GM12875 (cell line): ENCODE results near the gene SIN3B.
"Not testable (repeated sequence)": the region's sequence is repeated elsewhere in the genome, so short reads cannot be mapped to it uniquely, and the experiment has no call there.

ENCODE experiments used
- H3K4me3 ChIP-seq: one replicate; pipeline ENCODE4 v1.5.1; 2011; ENCODE audit warnings: low read depth, low read length, control low read depth
- TF ChIP-seq, protein P1 (sequence below): IDR thresholded peaks from 2 replicates; pipeline ENCODE4 v1.5.1; 2011; ENCODE audit warnings: low read depth, mild to moderate bottlenecking, control low read depth, inconsistent platforms, low read length, moderate library complexity, borderline replicate concordance; ENCODE audit not compliant: insufficient read depth

SIN3B gene

DNA sequence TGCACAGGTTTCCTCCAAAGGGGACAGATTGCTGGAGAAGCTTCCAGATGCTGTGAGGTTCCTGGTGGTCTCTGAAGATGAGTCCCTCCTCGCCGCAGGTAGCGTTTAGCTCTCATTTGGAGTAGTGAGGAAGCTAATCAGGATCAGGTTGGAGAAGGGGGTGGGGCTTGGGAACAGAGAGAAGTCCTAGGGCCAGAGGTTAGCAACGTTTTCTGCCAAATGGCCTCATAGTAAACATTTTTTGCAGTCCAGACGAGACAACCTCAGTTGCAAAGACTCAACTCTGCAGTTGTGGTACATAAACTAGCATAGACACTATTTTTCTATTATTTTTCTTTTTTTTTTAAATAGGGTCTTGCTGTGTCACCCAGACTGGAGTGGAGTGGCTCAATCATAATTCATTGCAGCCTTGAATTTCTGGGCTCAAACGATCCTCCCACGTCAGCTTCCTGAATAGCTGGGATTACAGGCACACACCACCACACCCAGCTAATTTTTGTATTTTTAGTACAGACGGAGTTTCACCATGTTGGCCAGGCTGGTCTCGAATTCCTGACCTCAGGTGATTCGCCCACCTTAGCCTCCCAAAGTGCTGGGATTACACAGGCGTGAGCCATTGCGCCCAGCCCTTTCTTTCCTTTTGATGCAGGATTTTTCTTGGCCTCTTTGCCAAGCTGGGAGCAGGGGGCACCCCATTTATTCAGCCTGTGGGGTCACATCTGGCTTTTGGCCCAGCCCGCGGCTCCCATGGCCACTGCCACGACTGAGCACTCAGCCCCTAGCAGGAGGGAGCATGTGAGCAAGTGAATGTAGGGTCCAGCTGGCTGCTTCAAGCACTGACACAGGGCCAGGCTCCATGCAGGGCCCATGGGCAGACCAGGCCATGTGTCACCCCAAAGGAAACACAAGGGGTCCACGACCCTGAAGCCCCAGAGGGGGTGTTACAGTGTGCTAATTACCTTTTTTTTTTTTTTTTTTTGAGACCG is 34.4 kb upstream of the SIN3B start:
- TF ChIP-seq, protein P1, sequence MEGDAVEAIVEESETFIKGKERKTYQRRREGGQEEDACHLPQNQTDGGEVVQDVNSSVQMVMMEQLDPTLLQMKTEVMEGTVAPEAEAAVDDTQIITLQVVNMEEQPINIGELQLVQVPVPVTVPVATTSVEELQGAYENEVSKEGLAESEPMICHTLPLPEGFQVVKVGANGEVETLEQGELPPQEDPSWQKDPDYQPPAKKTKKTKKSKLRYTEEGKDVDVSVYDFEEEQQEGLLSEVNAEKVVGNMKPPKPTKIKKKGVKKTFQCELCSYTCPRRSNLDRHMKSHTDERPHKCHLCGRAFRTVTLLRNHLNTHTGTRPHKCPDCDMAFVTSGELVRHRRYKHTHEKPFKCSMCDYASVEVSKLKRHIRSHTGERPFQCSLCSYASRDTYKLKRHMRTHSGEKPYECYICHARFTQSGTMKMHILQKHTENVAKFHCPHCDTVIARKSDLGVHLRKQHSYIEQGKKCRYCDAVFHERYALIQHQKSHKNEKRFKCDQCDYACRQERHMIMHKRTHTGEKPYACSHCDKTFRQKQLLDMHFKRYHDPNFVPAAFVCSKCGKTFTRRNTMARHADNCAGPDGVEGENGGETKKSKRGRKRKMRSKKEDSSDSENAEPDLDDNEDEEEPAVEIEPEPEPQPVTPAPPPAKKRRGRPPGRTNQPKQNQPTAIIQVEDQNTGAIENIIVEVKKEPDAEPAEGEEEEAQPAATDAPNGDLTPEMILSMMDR = no peak
- H3K4me3 ChIP-seq = no peak overlapping the region

DNA sequence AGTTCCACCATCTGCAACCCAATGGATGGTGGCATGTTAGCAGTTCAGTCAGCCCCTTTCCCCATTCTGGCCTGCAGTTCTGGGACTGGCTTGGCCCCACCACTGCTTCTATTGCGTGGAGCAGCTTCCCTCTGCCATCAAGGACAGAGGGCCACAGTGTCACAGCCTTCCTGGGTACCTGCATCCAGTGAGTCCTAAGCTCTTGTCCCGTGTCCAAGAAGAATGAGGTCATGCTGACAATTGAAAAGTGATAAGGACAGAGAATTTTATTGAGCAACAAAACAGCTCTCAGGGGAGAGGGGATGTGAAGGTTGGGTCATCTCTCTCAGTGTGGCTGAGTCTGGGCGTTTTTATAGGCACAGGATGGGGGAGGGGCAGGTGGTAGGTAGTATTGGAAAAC is 33.5 kb upstream of the SIN3B start:
- H3K4me3 ChIP-seq = no peak overlapping the region

DNA sequence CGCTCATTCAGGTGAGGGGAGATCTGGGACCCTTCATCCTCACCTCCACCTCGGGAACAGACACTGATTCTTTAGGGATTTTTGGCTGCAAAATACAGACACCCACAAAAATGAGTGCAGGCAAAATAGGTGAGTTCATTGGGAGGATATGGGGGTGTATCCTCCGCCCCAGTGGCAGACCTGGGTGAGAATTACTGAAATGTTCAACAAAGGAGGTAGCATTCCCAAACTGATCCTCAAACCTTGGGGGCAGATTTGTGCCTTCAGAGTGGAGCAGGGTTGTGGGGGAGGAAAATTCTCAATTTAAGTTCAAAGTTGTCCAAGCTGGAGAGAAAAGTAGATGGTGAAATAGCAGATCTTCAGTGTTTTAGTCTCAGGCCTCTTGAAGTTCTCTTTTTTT is 31.3 kb upstream of the SIN3B start:
- TF ChIP-seq, protein P1 = no peak
- no peak overlapping the region for H3K4me3 ChIP-seq

More for the DNA sequence above, 33.5 kb upstream of the SIN3B start:
- TF ChIP-seq, protein P1 = no peak

DNA sequence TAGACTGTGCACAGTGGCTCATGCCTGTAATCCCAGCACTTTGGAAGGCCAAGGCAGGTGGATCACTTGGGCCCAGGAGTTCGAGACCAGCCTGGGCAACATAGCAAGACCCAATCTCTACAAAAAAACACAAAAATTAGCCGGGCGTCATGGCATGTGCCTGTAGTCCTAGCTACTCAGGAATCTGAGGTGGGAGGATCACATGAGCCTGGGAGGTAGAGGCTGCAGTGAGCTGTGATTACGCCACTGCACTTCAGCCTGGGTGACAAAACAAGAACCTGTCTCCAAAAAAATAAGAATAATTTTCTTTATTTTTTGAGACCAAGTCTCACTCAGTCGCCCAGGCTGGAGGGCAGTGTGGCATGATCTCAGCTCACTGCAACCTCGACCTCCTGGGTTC is 30.9 kb upstream of the SIN3B start:
- not testable (repeated sequence) for H3K4me3 ChIP-seq

DNA sequence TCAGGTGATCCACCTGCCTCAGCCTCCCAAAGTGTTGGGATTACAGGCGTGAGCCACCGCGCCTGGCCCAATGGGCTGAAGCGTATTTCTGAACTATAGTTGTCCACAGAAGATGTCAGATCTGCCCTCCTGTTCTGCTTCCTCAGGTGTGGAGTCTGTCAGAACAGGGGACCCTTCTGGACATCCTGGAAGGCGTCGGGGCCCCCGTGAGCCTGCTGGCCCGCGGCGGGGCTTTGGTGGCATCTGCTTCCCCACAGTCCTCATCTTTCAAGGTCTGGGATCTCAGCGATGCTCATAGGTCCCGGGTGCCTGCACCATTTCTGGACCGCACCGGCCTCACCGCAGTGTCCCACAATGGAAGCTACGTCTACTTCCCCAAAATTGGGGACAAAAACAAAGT is 29.5 kb upstream of the SIN3B start:
- TF ChIP-seq, protein P1 = no peak

DNA sequence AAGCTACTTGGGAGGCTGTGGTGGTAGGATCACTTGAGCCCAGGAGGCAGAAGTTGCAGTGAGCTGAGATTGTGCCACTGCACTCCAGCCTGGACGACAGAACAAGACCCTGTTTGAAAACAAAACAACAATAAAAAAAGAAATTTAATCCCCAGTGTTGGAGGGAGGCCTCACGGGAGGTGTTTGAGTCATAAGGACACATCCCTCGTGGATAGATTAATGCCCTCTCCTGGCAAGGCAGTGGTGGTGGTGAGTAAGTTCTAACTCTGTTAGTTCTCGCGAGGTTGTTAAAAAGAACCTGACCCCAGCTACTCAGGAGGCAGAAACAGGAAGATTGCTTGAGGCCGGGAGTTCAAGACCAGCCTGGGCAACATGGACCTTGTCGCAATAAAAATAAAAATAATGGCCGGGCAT is 27.6 kb upstream of the SIN3B start:
- H3K4me3 ChIP-seq = no peak overlapping the region
- TF ChIP-seq, protein P1 = no peak

More for the DNA sequence above, 29.5 kb upstream of the SIN3B start:
- no peak overlapping the region for H3K4me3 ChIP-seq

DNA sequence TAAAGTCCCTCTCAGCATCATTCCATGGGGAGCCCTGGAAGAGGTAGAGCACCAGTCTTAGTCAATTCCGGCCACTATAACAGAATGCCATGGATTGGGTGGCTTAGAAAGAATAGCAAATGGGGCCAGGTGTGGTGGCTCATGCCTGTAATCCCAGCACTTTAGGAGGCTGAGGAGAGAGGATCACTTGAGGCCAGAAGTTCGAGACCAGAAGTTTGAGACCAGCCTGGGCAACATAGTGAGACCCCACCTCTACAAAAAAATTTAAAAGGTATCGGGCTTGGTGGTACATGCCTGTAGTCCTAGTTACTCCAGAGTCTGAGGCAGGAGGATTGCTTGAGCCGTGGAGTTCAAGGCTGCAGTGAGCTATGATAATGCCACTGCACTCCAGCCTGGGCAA is 25.0 kb upstream of the SIN3B start:
- H3K4me3 ChIP-seq = no peak overlapping the region
- TF ChIP-seq, protein P1 = no peak
